ENCODE measurements around the gene FLOT1. TPM values are rescaled to one million over a fixed set of nuclear protein-coding genes. Genes with fewer than 3 reads are reported as not detected.

The FLOT1 gene
- total and polyA plus RNA-seq, 9 of the 15 experiments (the other 6 are each of a cell fraction or from before 2014, with no cell fraction given), result 11.7 to 149 (median 118) TPM

DNA sequence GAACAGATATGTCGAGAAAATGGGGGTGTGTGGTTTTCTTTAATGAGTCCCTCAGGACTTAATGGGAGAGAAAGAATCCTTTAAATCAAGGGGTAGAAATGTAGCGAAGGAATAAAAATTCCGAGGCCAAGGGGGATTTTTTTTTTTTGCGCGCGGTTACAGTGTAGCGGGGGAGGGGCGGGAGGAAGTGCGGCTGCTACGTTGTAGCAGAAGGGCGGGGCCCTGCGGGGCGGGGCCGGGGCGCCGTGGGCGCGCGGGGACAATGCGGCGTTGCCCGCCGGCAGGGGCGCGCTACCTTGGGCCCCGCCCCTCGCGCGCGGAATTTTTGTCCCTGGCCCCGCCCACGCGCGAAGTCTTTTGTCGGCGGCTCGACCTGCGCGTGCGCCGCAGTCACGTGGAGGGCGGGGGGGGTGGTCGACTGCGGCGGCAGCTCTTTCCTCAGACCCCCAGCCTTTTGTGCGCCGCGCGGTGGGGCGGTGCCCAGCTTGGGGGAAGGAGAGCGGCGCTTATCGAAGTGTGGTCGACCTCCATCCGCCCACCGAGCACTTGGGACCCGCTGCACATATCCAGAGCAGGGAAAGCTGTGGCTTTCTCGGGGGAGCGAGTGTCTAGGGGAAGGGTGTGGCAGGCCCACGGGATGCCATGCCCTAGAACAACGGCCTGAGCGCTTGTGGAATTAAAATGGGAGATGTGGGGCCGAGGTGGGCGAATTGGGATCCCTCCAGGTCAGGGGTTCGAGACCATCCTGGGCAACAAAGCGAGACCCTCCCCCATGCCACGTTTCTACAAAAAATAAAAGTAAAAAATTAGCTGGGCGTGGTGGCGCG lies 21.1 kb downstream of the FLOT1 start (continued):
- TF ChIP-seq, protein P1, sequence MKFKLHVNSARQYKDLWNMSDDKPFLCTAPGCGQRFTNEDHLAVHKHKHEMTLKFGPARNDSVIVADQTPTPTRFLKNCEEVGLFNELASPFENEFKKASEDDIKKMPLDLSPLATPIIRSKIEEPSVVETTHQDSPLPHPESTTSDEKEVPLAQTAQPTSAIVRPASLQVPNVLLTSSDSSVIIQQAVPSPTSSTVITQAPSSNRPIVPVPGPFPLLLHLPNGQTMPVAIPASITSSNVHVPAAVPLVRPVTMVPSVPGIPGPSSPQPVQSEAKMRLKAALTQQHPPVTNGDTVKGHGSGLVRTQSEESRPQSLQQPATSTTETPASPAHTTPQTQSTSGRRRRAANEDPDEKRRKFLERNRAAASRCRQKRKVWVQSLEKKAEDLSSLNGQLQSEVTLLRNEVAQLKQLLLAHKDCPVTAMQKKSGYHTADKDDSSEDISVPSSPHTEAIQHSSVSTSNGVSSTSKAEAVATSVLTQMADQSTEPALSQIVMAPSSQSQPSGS (CRISPR knock-in tag; IDR thresholded peaks at IDR 0.05), result no peak
- 0 out of 2 replicates have a peak, but pooled peaks have one; percentile 26 for TF ChIP-seq PTBP1 (IDR thresholded peaks at IDR 0.05; ENCODE audit: low read depth, low read length)
- peak; percentile 58; the same call in 1 of the 2 replicates for TF ChIP-seq RNF219 (CRISPR knock-in tag; IDR thresholded peaks at IDR 0.05)
- no peak; the same call in 1 of the 2 replicates for TF ChIP-seq HDAC2 (IDR thresholded peaks at IDR 0.05)
- peak; percentile 49 to 76; a peak in 2 of 4 replicates for TF ChIP-seq SIN3A (IDR thresholded peaks at IDR 0.05; ENCODE audit: borderline replicate concordance in 2 of 2, control insufficient read depth in 1 of 2, low read depth in 2 of 2, low read length in 2 of 2)
- no peak for TF ChIP-seq ZNF77 (CRISPR knock-in tag; IDR thresholded peaks at IDR 0.05)
- peak; percentile 99 for TF ChIP-seq ZNF740 (CRISPR knock-in tag; IDR thresholded peaks at IDR 0.05)
- peak in 1 of 2 experiments; percentile 98; a peak in 2 of 4 replicates for TF ChIP-seq ZNF740 (tag; IDR thresholded peaks at IDR 0.05)
- TF ChIP-seq, protein P2, sequence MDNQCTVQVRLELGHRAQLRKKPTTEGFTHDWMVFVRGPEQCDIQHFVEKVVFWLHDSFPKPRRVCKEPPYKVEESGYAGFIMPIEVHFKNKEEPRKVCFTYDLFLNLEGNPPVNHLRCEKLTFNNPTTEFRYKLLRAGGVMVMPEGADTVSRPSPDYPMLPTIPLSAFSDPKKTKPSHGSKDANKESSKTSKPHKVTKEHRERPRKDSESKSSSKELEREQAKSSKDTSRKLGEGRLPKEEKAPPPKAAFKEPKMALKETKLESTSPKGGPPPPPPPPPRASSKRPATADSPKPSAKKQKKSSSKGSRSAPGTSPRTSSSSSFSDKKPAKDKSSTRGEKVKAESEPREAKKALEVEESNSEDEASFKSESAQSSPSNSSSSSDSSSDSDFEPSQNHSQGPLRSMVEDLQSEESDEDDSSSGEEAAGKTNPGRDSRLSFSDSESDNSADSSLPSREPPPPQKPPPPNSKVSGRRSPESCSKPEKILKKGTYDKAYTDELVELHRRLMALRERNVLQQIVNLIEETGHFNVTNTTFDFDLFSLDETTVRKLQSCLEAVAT (IDR thresholded peaks at IDR 0.05), result peak; percentile 88 to 91
- TF ChIP-seq NR2C1 (IDR thresholded peaks at IDR 0.05), result no peak
- TF ChIP-seq NR2C1 (tag; IDR thresholded peaks at IDR 0.05), result no peak
- TF ChIP-seq, protein P3, sequence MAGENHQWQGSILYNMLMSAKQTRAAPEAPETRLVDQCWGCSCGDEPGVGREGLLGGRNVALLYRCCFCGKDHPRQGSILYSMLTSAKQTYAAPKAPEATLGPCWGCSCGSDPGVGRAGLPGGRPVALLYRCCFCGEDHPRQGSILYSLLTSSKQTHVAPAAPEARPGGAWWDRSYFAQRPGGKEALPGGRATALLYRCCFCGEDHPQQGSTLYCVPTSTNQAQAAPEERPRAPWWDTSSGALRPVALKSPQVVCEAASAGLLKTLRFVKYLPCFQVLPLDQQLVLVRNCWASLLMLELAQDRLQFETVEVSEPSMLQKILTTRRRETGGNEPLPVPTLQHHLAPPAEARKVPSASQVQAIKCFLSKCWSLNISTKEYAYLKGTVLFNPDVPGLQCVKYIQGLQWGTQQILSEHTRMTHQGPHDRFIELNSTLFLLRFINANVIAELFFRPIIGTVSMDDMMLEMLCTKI (IDR thresholded peaks at IDR 0.05; ENCODE audit: partially characterized antibody), result no peak
- peak; percentile 47; the same call in 1 of the 2 replicates for TF ChIP-seq L3MBTL2 (IDR thresholded peaks at IDR 0.05)
- TF ChIP-seq GATAD2A (IDR thresholded peaks at IDR 0.05), result peak; percentile 88; the same call in 1 of the 2 replicates
- no peak for TF ChIP-seq BMI1 (IDR thresholded peaks at IDR 0.05; ENCODE audit: low read length)
- 0 out of 2 replicates have a peak, but pooled peaks have one; percentile 68 for TF ChIP-seq HNRNPL (IDR thresholded peaks at IDR 0.05; ENCODE audit: low read depth, low read length)
- TF ChIP-seq EP300 (IDR thresholded peaks at IDR 0.05; ENCODE audit: low read length), result no peak
- no peak for TF ChIP-seq HEY1 (CRISPR knock-in tag; IDR thresholded peaks at IDR 0.05; ENCODE audit: borderline replicate concordance)
- TF ChIP-seq STAG1 (CRISPR knock-in tag; IDR thresholded peaks at IDR 0.05; ENCODE audit: borderline replicate concordance), result no peak
- TF ChIP-seq ELF1 (tag; IDR thresholded peaks at IDR 0.05), result peak; percentile 57; the same call in 1 of the 2 replicates
- TF ChIP-seq NFE2L1 (tag; IDR thresholded peaks at IDR 0.05; ENCODE audit: borderline replicate concordance, low read depth), result no peak
- peak; percentile 77 for TF ChIP-seq POLR2A (conservative IDR thresholded peaks at IDR 0.05)
